Loucy (cell line): ENCODE data around the gene CEP164.

Experiments used
- EZH2phosphoT487 ChIP-seq: fragments of 200-600 bp; IDR thresholded peaks from 2 replicates; pipeline ENCODE4 v1.6.1; 2018; ENCODE audit warnings: antibody characterized with exemption, mild to moderate bottlenecking, moderate library complexity, borderline replicate concordance
- TF ChIP-seq, protein P1 (sequence below): fragments of 200-600 bp; sonication (generic); conservative IDR thresholded peaks from 2 replicates; pipeline ENCODE4 v1.5.1; 2014; ENCODE audit warnings: mild to moderate bottlenecking, antibody characterized with exemption, low read length

DNA sequence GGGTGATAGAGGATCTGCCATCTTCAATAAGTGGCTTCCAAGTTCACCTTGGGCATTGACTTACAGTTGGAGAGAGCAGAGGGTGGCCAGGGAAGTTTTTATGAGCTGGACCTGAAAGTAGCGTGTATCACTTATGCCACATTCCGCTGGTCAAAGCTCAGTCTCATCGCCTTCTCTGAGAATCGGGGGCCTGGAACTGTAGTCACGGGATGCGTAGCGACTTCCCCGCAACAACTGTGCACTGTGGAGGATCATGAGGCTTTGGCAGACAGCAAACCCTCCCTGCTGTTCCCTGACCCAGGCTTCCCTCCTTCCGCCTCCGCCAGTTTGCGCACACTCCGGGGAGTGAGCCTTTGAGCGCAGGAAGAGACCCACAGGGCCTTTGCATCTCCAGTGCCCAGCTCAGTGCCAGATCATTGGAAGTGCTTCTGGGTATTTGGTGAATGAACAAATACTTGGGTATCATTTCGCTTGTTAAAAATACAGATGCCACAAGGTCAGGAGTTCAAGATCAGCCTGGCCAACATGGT, 95.5 kb downstream of the CEP164 start:
- TF ChIP-seq, protein P1, sequence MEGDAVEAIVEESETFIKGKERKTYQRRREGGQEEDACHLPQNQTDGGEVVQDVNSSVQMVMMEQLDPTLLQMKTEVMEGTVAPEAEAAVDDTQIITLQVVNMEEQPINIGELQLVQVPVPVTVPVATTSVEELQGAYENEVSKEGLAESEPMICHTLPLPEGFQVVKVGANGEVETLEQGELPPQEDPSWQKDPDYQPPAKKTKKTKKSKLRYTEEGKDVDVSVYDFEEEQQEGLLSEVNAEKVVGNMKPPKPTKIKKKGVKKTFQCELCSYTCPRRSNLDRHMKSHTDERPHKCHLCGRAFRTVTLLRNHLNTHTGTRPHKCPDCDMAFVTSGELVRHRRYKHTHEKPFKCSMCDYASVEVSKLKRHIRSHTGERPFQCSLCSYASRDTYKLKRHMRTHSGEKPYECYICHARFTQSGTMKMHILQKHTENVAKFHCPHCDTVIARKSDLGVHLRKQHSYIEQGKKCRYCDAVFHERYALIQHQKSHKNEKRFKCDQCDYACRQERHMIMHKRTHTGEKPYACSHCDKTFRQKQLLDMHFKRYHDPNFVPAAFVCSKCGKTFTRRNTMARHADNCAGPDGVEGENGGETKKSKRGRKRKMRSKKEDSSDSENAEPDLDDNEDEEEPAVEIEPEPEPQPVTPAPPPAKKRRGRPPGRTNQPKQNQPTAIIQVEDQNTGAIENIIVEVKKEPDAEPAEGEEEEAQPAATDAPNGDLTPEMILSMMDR = no peak
- TF ChIP-seq EZH2phosphoT487 = no peak
